K562 (cell line): ENCODE data around the gene CALHM3. TPM values are rescaled to one million over a fixed set of nuclear protein-coding genes. Genes with fewer than 3 reads are reported as not detected.

ENCODE experiments used
- ATAC-seq: fragments of 200-7000 bp; cut with Tn5 transposase; 3 replicates; pipeline ENCODE4 v1.9.1; 2020; ENCODE audit warnings: moderate library complexity
- BruUV-seq: library from RNA; stranded (reverse); fragments of 400-500 nt; replicated peaks from 2 replicates; lab custom pipeline; 2021; lab: Mats Ljungman, UMichigan
- CTCF ChIA-PET: fragments of 300-600 bp; formaldehyde crosslinking; extraction: SDS; loops from one replicate; lab custom pipeline; 2021; ENCODE audit warnings: low intra/inter-chr PET ratio; lab: Yijun Ruan, JAX
- POLR2A ChIA-PET: fragments of 300-600, 350-650 bp; sonication (Branson Sonifier 250); formaldehyde crosslinking; extraction: SDS; loops from one replicate; lab custom pipeline; 2021; ENCODE audit warnings: antibody characterized with exemption, inconsistent platforms; lab: Yijun Ruan, JAX
- DNase-seq, 4 experiments: peaks; one replicate each; pipeline versions ENCODE4 v3.0.0 to v3.0.0-alpha.2; 2011 to 2018; ENCODE audit warnings: low spot score in 3 of 4, mixed read lengths in 3 of 4; ENCODE audit errors: extremely low read depth in 1 of 4
- FAIRE-seq: peaks from 2 replicates; lab custom pipeline; 2011; peaks lifted over from hg19 to GRCh38; lab: Jason Lieb, UNC
- H2AFZ ChIP-seq: 2 replicates; pipeline ENCODE4 v1.6.0; 2011; ENCODE audit warnings: low read depth, low read length, control low read depth, inconsistent platforms
- H3K27ac ChIP-seq: fragments of 200-600 bp; 3 replicates; pipeline ENCODE4 v1.8.0; 2011; ENCODE audit warnings: low read depth, mild to moderate bottlenecking, control low read depth, inconsistent platforms, low read length, moderate library complexity, mixed read lengths; ENCODE audit errors: extremely low read depth
- H3K27me3 ChIP-seq, 2 experiments: fragments of 300-600 bp in 1 of 2; 2 replicates in 1 of 2; 3 replicates in 1 of 2; pipeline versions ENCODE4 v1.6.0 to v1.8.0; 2011; ENCODE audit warnings: inconsistent platforms in 2 of 2, low read length in 2 of 2, mild to moderate bottlenecking in 1 of 2, mixed read lengths in 1 of 2, moderate library complexity in 1 of 2; ENCODE audit not compliant: control insufficient read depth in 2 of 2, insufficient read depth in 2 of 2
- H3K36me3 ChIP-seq: fragments of 300-600 bp; 3 replicates; pipeline ENCODE4 v1.8.0; 2011; ENCODE audit warnings: mild to moderate bottlenecking, low read length, inconsistent platforms; ENCODE audit not compliant: control insufficient read depth, insufficient read depth
- H3K4me1 ChIP-seq, 2 experiments: fragments of 200-600 bp in 1 of 2; replicated peaks in 1 of 2; 2 replicates in 1 of 2; 3 replicates in 1 of 2; pipeline versions ENCODE4 v1.5.1 to v1.8.0; 2011; ENCODE audit warnings: inconsistent platforms in 2 of 2, low read length in 2 of 2, mild to moderate bottlenecking in 1 of 2, mixed read lengths in 1 of 2, moderate library complexity in 1 of 2; ENCODE audit not compliant: control insufficient read depth in 2 of 2, insufficient read depth in 2 of 2
- H3K4me2 ChIP-seq: 2 replicates; pipeline ENCODE4 v1.6.1; 2011; ENCODE audit warnings: low read length, control low read depth, inconsistent platforms, mixed read lengths; ENCODE audit not compliant: insufficient read depth
- H3K4me3 ChIP-seq: fragments of 200-600 bp; sonication (generic), shearing (Covaris generic); 2 replicates; pipeline ENCODE4 v1.5.1; 2016; ENCODE audit warnings: control low read depth, inconsistent platforms
- H3K79me2 ChIP-seq: fragments of 200-600 bp; 3 replicates; pipeline ENCODE4 v1.8.0; 2011; ENCODE audit warnings: low read length, inconsistent platforms; ENCODE audit not compliant: control insufficient read depth, insufficient read depth
- H3K9ac ChIP-seq, 2 experiments: 2 replicates each; pipeline versions ENCODE4 v1.6.0 to v1.6.1; 2011; ENCODE audit warnings: low read depth in 2 of 2, low read length in 2 of 2, control low read depth in 1 of 2, inconsistent platforms in 1 of 2, mild to moderate bottlenecking in 1 of 2, mixed read lengths in 1 of 2; ENCODE audit not compliant: insufficient read depth in 1 of 2
- H3K9me1 ChIP-seq: one replicate; pipeline ENCODE4 v1.6.0; 2011; ENCODE audit warnings: inconsistent platforms, mild to moderate bottlenecking, low read length, moderate library complexity; ENCODE audit not compliant: control insufficient read depth, insufficient read depth
- H3K9me3 ChIP-seq: replicated peaks from 2 replicates; pipeline ENCODE4 v1.5.1; 2011; ENCODE audit warnings: low read depth, low read length, inconsistent platforms; ENCODE audit not compliant: control insufficient read depth, insufficient read depth
- H4K20me1 ChIP-seq: replicated peaks from 2 replicates; pipeline ENCODE4 v1.6.1; 2011; ENCODE audit warnings: low read length, inconsistent platforms, mixed read lengths; ENCODE audit not compliant: control insufficient read depth, insufficient read depth
- ATF7 ChIP-seq: fragments of 450-650 bp; IDR thresholded peaks from 2 replicates; pipeline ENCODE4 v1.7.1; 2014; ENCODE audit warnings: mild to moderate bottlenecking, moderate library complexity
- CHD2 ChIP-seq: IDR thresholded peaks from 2 replicates; pipeline ENCODE4 v1.6.1; 2011; ENCODE audit warnings: low read depth, low read length
- DIDO1 ChIP-seq: fragments of 450-650 bp; IDR thresholded peaks from 2 replicates; pipeline ENCODE4 v1.6.1; 2016; ENCODE audit warnings: low read depth, missing biosample characterization, missing genetic modification characterization
- DMBX1 ChIP-seq: fragments of 250-450 bp; sonication (Bioruptor Pico); IDR thresholded peaks from 2 replicates; pipeline ENCODE4 v1.8.0; 2022; ENCODE audit warnings: inconsistent platforms, mild to moderate bottlenecking, moderate library complexity, borderline replicate concordance
- FOSL1 ChIP-seq: fragments of 200-800 bp; sonication (Bioruptor generic); conservative IDR thresholded peaks from 2 replicates; pipeline ENCODE4 v1.6.1; 2016; ENCODE audit warnings: missing genetic modification characterization, missing compliant biosample characterization
- GATA2 ChIP-seq: sonication (generic); formaldehyde crosslinking; IDR thresholded peaks from 2 replicates; pipeline ENCODE4 v1.4.0; 2020; ENCODE audit warnings: mild to moderate bottlenecking, missing genetic modification reagents
- KAT2B ChIP-seq: IDR thresholded peaks from one replicate; pipeline ENCODE4 v1.6.1; 2012; ENCODE audit warnings: low read depth, mild to moderate bottlenecking, control low read depth, inconsistent platforms, low read length, moderate library complexity
- POLR2B ChIP-seq: fragments of 450-650 bp; IDR thresholded peaks from 2 replicates; pipeline ENCODE4 v1.6.1; 2018; ENCODE audit warnings: low read depth; ENCODE audit not compliant: partially characterized antibody
- PTTG1 ChIP-seq: fragments of 450-650 bp; IDR thresholded peaks from 2 replicates; pipeline ENCODE4 v1.6.1; 2016; ENCODE audit warnings: low read depth, mild to moderate bottlenecking, missing genetic modification characterization, missing compliant biosample characterization
- RHOXF2B ChIP-seq: fragments of 250-450 bp; sonication (Bioruptor Pico); conservative IDR thresholded peaks from 2 replicates; pipeline ENCODE4 v1.5.1; 2021
- ZNF124 ChIP-seq: sonication (generic); formaldehyde crosslinking; IDR thresholded peaks from 2 replicates; pipeline ENCODE4 v1.8.1; 2022; ENCODE audit warnings: missing genetic modification reagents
- ZNF3 ChIP-seq: fragments of 250-450 bp; sonication (Bioruptor Pico); IDR thresholded peaks from 2 replicates; pipeline ENCODE4 v1.5.0; 2021; ENCODE audit warnings: mild to moderate bottlenecking, moderate library complexity
- ZNF57 ChIP-seq: fragments of 450-650 bp; formaldehyde crosslinking; IDR thresholded peaks from 2 replicates; pipeline ENCODE4 v1.4.0; 2020; ENCODE audit warnings: mild to moderate bottlenecking, moderate library complexity
- ZNF586 ChIP-seq: fragments of 450-650 bp; formaldehyde crosslinking; conservative IDR thresholded peaks from 2 replicates; pipeline ENCODE4 v1.4.0; 2020; ENCODE audit warnings: mild to moderate bottlenecking, moderate library complexity
- WGBS: fragments of 100-300 bp; shearing (Covaris generic); methylation state at CpG from one replicate; pipeline ENCODE4 v1.1.6; 2016; ENCODE audit warnings: low coverage, mixed read lengths; ENCODE audit not compliant: insufficient coverage; ENCODE audit errors: missing lambda C conversion rate; 5-methylcytosine and 5-hydroxymethylcytosine counted together
- in situ Hi-C: fragments of 300-500 bp; cut with MboI; formaldehyde crosslinking; loops from 4 replicates; pipeline ENCODE4 v1.15.0; 2018; ENCODE audit warnings: inconsistent platforms, mixed read lengths
- intact Hi-C: fragments of 100-400 bp; cut with micrococcal nuclease; formaldehyde crosslinking; loops from 2 replicates; pipeline ENCODE4 v1.14.2; 2022
- polyA plus RNA-seq, 8 experiments: library from polyadenylated mRNA; depleted of rRNA in 4 of 8; stranded (reverse) in 5 of 8; unstranded in 3 of 8; fragments of >200 nt; fragmentation: Nextera tagmentation in 2 of 8; fragmentation: Illumina TruSeq in 1 of 8; extraction: Ambion mirVana in 2 of 8; extraction: Trizol in 1 of 8; gene quantifications; 2 replicates each; pipeline versions ENCODE4 v1.2.1 to v1.2.3, GENCODE V29; 2011 to 2014; ENCODE audit warnings: inconsistent platforms in 1 of 8, missing spikeins in 1 of 8
- total RNA-seq, 7 experiments: library from RNA; depleted of rRNA in 6 of 7; stranded (reverse); fragments of >200 nt in 6 of 7; fragmentation: Illumina TruSeq in 2 of 7; extraction: Trizol in 2 of 7; gene quantifications; 2 replicates each; pipeline versions ENCODE4 v1.2.1 to v1.2.3, GENCODE V29; 2011 to 2021; ENCODE audit warnings: low replicate concordance in 1 of 7

CALHM3 gene
- total and polyA plus RNA-seq, 9 of the 15 experiments (the other 6 are each of a cell fraction or from before 2014, with no cell fraction given), result not detected

DNA sequence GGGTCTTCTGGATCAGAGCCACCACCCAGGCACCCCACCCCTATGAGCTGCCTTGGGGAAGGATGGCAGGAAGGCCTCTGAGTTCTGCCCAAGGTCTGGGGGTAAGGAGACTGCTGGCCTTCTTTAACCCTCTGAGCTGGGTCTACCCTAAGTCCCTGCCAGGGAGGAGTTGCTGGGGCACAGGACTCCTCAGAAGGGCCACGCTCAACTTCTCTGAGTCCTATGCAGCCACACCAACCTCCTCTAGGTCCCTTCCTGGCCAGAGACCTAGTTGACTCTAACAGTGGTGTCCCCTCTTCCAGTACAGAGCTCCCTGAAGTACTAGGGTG, 11.9 kb upstream of the CALHM3 start:
- FAIRE-seq (no peak), ATAC-seq (no peak), DNase-seq (no peak)
- Histone ChIP-seq H3K4me2 (no peak overlapping the region), H3K9me1 (no peaks in the 10 kb centered on the region), H3K79me2 (no peaks in the 10 kb centered on the region), H2AFZ (no peak overlapping the region), H3K9ac (no peak overlapping the region), H3K27ac (no peak overlapping the region), H3K27me3 (peaks cover 11 to 46% of the 10 kb centered on the region in 2 experiments; a peak in 4 of 5 replicates), H3K36me3 (no peaks in the 10 kb centered on the region), H3K4me3 (no peak overlapping the region), H4K20me1 (no peaks in the 10 kb centered on the region; the same call in 1 of the 2 replicates), H3K9me3 (no peaks in the 10 kb centered on the region), H3K4me1 (peaks cover 0 to 14% of the 10 kb centered on the region in 2 experiments; a peak in 2 of 5 replicates)
- CTCF ChIA-PET, result no interaction called here
- no TSS peak for BruUV-seq
- WGBS, result 40% methylated on average over 1 of the region's 1 CpG
- intact Hi-C loops (no loop called here), in situ Hi-C loops (no loop called here)
- POLR2A ChIA-PET, result interaction anchor here (0.8 to 1.7 kb wide), 5 partner anchors 9 to 19 kb away, joined by 3 to 4 read pairs (median 3); no protein-coding TSS in a partner anchor
- TF ChIP-seq DMBX1 (CRISPR knock-in tag) (no peak), DIDO1 (tag) (no peak), POLR2B (no peak), KAT2B (no peak), ATF7 (no peak), ZNF124 (CRISPR knock-in tag) (no peak), PTTG1 (tag) (no peak), ZNF586 (no peak), ZNF57 (CRISPR knock-in tag) (no peak), RHOXF2B (no peak), GATA2 (CRISPR knock-in tag) (no peak), FOSL1 (tag) (no peak), ZNF3 (CRISPR knock-in tag) (no peak), CHD2 (no peak)
